RCC 7860 (cell line): ENCODE measurements around the gene GFRAL.
"Not testable (repeated sequence)": the region's sequence is repeated elsewhere in the genome, so short reads cannot be mapped to it uniquely, and the experiment has no call there.

Source experiments
- DNase-seq: peaks from one replicate; pipeline ENCODE4 v3.0.0-alpha.2; 2015; ENCODE audit warnings: low spot score
- FAIRE-seq: peaks from 2 replicates; lab custom pipeline; 2012; peaks lifted over from hg19 to GRCh38; lab: Jason Lieb, UNC

The GFRAL gene

GRCh38 chr6:55327169-55327568 lies at the start of gene GFRAL:
Gene GFRAL (plus strand): TSS chr6:55327469. CDS start chr6:55327555, 86 bp downstream.
- DNase-seq (no peak), FAIRE-seq (no peak)

GRCh38 chr6:55277646-55278045 lies 49.6 kb upstream of the GFRAL start:
- FAIRE-seq (no peak), DNase-seq (no peak)

- no peak for DNase-seq
- FAIRE-seq: no peak
These were observed 46.1 kb upstream of the GFRAL start for GRCh38 chr6:55281215-55281614.

GRCh38 chr6:55282115-55282514 lies 45.2 kb upstream of the GFRAL start:
- DNase-seq (no peak), FAIRE-seq (no peak)

- DNase-seq: no peak
- no peak for FAIRE-seq
These were observed 40.4 kb upstream of the GFRAL start for GRCh38 chr6:55286824-55287223.

- no peak for FAIRE-seq
- DNase-seq: no peak
These were observed 36.5 kb upstream of the GFRAL start for GRCh38 chr6:55290736-55291135.

GRCh38 chr6:55293116-55293515 lies 34.2 kb upstream of the GFRAL start:
- FAIRE-seq: no peak
- DNase-seq: no peak

- not testable (repeated sequence) for DNase-seq, FAIRE-seq
These were observed 30.1 kb upstream of the GFRAL start for GRCh38 chr6:55297214-55297613.

- DNase-seq: no peak
- FAIRE-seq: no peak
These were observed 27.8 kb upstream of the GFRAL start for GRCh38 chr6:55299286-55299985.

GRCh38 chr6:55304747-55305146 lies 22.5 kb upstream of the GFRAL start:
- DNase-seq: no peak
- FAIRE-seq: no peak

GRCh38 chr6:55319961-55320695 lies 7.1 kb upstream of the GFRAL start:
- FAIRE-seq: no peak
- DNase-seq: no peak

GRCh38 chr6:55320696-55321086 lies 6.6 kb upstream of the GFRAL start:
- FAIRE-seq: no peak
- no peak for DNase-seq

GRCh38 chr6:55377150-55377549 lies 49.9 kb downstream of the GFRAL start:
- FAIRE-seq: no peak

GRCh38 chr6:55379471-55379870 lies 52.2 kb downstream of the GFRAL start:
- no peak for FAIRE-seq

More at GRCh38 chr6:55377150-55377549, 49.9 kb downstream of the GFRAL start:
- DNase-seq: no peak

GRCh38 chr6:55379895-55380294 lies 52.6 kb downstream of the GFRAL start:
- DNase-seq: no peak
- FAIRE-seq: no peak

More at GRCh38 chr6:55379471-55379870, 52.2 kb downstream of the GFRAL start:
- no peak for DNase-seq

- FAIRE-seq: no peak
- DNase-seq: no peak
These were observed 60.9 kb downstream of the GFRAL start for GRCh38 chr6:55388211-55388610.

- DNase-seq: no peak
- FAIRE-seq: no peak
These were observed 68.6 kb downstream of the GFRAL start for GRCh38 chr6:55395871-55396270.

- DNase-seq (no peak), FAIRE-seq (no peak)
These were observed 70.7 kb downstream of the GFRAL start for GRCh38 chr6:55397986-55398385.

GRCh38 chr6:55399351-55399750 lies 72.1 kb downstream of the GFRAL start:
- FAIRE-seq (no peak), DNase-seq (no peak)

GRCh38 chr6:55405474-55406235 lies 78.4 kb downstream of the GFRAL start:
- no peak for DNase-seq

GRCh38 chr6:55410674-55411073 lies 83.4 kb downstream of the GFRAL start:
- DNase-seq (no peak), FAIRE-seq (no peak)

More at GRCh38 chr6:55405474-55406235, 78.4 kb downstream of the GFRAL start:
- FAIRE-seq: no peak
